ENCODE measurements around the gene MEIS2.

Gene MEIS2

GRCh38 chr15:36965570-36966342, 134.6 kb downstream of the MEIS2 start:
- no peak for DNase-seq (ENCODE audit: low spot score)

- no peak for DNase-seq (ENCODE audit: low spot score)
Observed at GRCh38 chr15:36964626-36965025, 135.7 kb downstream of the MEIS2 start.

GRCh38 chr15:36961956-36962355, 138.4 kb downstream of the MEIS2 start:
- no peak for DNase-seq (ENCODE audit: low spot score)

- DNase-seq (ENCODE audit: low spot score): no peak
Observed at GRCh38 chr15:36960947-36961227, 139.5 kb downstream of the MEIS2 start.

- DNase-seq (ENCODE audit: low spot score): no peak
Observed at GRCh38 chr15:36960179-36960946, 140.0 kb downstream of the MEIS2 start.

- DNase-seq (ENCODE audit: low spot score): no peak
Observed at GRCh38 chr15:36959746-36960145, 140.6 kb downstream of the MEIS2 start.

- DNase-seq (ENCODE audit: low spot score): no peak
Observed at GRCh38 chr15:36958606-36959005, 141.7 kb downstream of the MEIS2 start.

- DNase-seq (ENCODE audit: low spot score): no peak
Observed at GRCh38 chr15:36954486-36954885, 145.9 kb downstream of the MEIS2 start.

- no peak for DNase-seq (ENCODE audit: low spot score)
Observed at GRCh38 chr15:36953346-36953745, 147.0 kb downstream of the MEIS2 start.

GRCh38 chr15:36951731-36952247, 148.6 kb downstream of the MEIS2 start:
- DNase-seq (ENCODE audit: low spot score): no peak

- no peak for DNase-seq (ENCODE audit: low spot score)
Observed at GRCh38 chr15:36950371-36950770, 150.0 kb downstream of the MEIS2 start.

- no peak for DNase-seq (ENCODE audit: low spot score)
Observed at GRCh38 chr15:36948982-36949381, 151.4 kb downstream of the MEIS2 start.

GRCh38 chr15:36947035-36947719, 153.2 kb downstream of the MEIS2 start:
- peak; percentile 21 for DNase-seq (ENCODE audit: low spot score)

GRCh38 chr15:36944442-36944841, 155.9 kb downstream of the MEIS2 start:
- DNase-seq (ENCODE audit: low spot score): no peak

- DNase-seq (ENCODE audit: low spot score): no peak
Observed at GRCh38 chr15:36943508-36944361, 156.6 kb downstream of the MEIS2 start.

GRCh38 chr15:36942248-36942827, 158.0 kb downstream of the MEIS2 start:
- DNase-seq (ENCODE audit: low spot score): no peak

- DNase-seq (ENCODE audit: low spot score): no peak
Observed at GRCh38 chr15:36941798-36942197, 158.6 kb downstream of the MEIS2 start.

GRCh38 chr15:36940636-36941260, 159.6 kb downstream of the MEIS2 start:
- DNase-seq (ENCODE audit: low spot score): no peak

- no peak for DNase-seq (ENCODE audit: low spot score)
Observed at GRCh38 chr15:36940219-36940618, 160.1 kb downstream of the MEIS2 start.

GRCh38 chr15:36938764-36939163, 161.6 kb downstream of the MEIS2 start:
- no peak for DNase-seq (ENCODE audit: low spot score)

GRCh38 chr15:36938131-36938530, 162.2 kb downstream of the MEIS2 start:
- no peak for DNase-seq (ENCODE audit: low spot score)

Measured in SK-N-DZ (cell line).